K562 (cell line): ENCODE measurements around the gene PALLD. TPM values are rescaled to one million over a fixed set of nuclear protein-coding genes. Genes with fewer than 3 reads are reported as not detected.

ENCODE experiments used
- ATAC-seq: fragments of 200-7000 bp; cut with Tn5 transposase; 3 replicates; pipeline ENCODE4 v1.9.1; 2020; ENCODE audit warnings: moderate library complexity
- BruUV-seq: library from RNA; stranded (reverse); fragments of 400-500 nt; replicated peaks from 2 replicates; lab custom pipeline; 2021; lab: Mats Ljungman, UMichigan
- CTCF ChIA-PET: fragments of 300-600 bp; formaldehyde crosslinking; extraction: SDS; loops from one replicate; lab custom pipeline; 2021; ENCODE audit warnings: low intra/inter-chr PET ratio; lab: Yijun Ruan, JAX
- POLR2A ChIA-PET: fragments of 300-600, 350-650 bp; sonication (Branson Sonifier 250); formaldehyde crosslinking; extraction: SDS; loops from one replicate; lab custom pipeline; 2021; ENCODE audit warnings: antibody characterized with exemption, inconsistent platforms; lab: Yijun Ruan, JAX
- DNase-seq, 4 experiments: peaks; one replicate each; pipeline versions ENCODE4 v3.0.0 to v3.0.0-alpha.2; 2011 to 2018; ENCODE audit warnings: low spot score in 3 of 4, mixed read lengths in 3 of 4; ENCODE audit errors: extremely low read depth in 1 of 4
- FAIRE-seq: peaks from 2 replicates; lab custom pipeline; 2011; peaks lifted over from hg19 to GRCh38; lab: Jason Lieb, UNC
- H2AFZ ChIP-seq: 2 replicates; pipeline ENCODE4 v1.6.0; 2011; ENCODE audit warnings: low read depth, low read length, control low read depth, inconsistent platforms
- H3K27ac ChIP-seq: fragments of 200-600 bp; 3 replicates; pipeline ENCODE4 v1.8.0; 2011; ENCODE audit warnings: low read depth, mild to moderate bottlenecking, control low read depth, inconsistent platforms, low read length, moderate library complexity, mixed read lengths; ENCODE audit errors: extremely low read depth
- H3K27me3 ChIP-seq, 2 experiments: fragments of 300-600 bp in 1 of 2; 2 replicates in 1 of 2; 3 replicates in 1 of 2; pipeline versions ENCODE4 v1.6.0 to v1.8.0; 2011; ENCODE audit warnings: inconsistent platforms in 2 of 2, low read length in 2 of 2, mild to moderate bottlenecking in 1 of 2, mixed read lengths in 1 of 2, moderate library complexity in 1 of 2; ENCODE audit not compliant: control insufficient read depth in 2 of 2, insufficient read depth in 2 of 2
- H3K36me3 ChIP-seq: fragments of 300-600 bp; 3 replicates; pipeline ENCODE4 v1.8.0; 2011; ENCODE audit warnings: mild to moderate bottlenecking, low read length, inconsistent platforms; ENCODE audit not compliant: control insufficient read depth, insufficient read depth
- H3K4me1 ChIP-seq, 2 experiments: fragments of 200-600 bp in 1 of 2; replicated peaks in 1 of 2; 2 replicates in 1 of 2; 3 replicates in 1 of 2; pipeline versions ENCODE4 v1.5.1 to v1.8.0; 2011; ENCODE audit warnings: inconsistent platforms in 2 of 2, low read length in 2 of 2, mild to moderate bottlenecking in 1 of 2, mixed read lengths in 1 of 2, moderate library complexity in 1 of 2; ENCODE audit not compliant: control insufficient read depth in 2 of 2, insufficient read depth in 2 of 2
- H3K4me2 ChIP-seq: 2 replicates; pipeline ENCODE4 v1.6.1; 2011; ENCODE audit warnings: low read length, control low read depth, inconsistent platforms, mixed read lengths; ENCODE audit not compliant: insufficient read depth
- H3K4me3 ChIP-seq: fragments of 200-600 bp; sonication (generic), shearing (Covaris generic); 2 replicates; pipeline ENCODE4 v1.5.1; 2016; ENCODE audit warnings: control low read depth, inconsistent platforms
- H3K79me2 ChIP-seq: fragments of 200-600 bp; 3 replicates; pipeline ENCODE4 v1.8.0; 2011; ENCODE audit warnings: low read length, inconsistent platforms; ENCODE audit not compliant: control insufficient read depth, insufficient read depth
- H3K9ac ChIP-seq, 2 experiments: 2 replicates each; pipeline versions ENCODE4 v1.6.0 to v1.6.1; 2011; ENCODE audit warnings: low read depth in 2 of 2, low read length in 2 of 2, control low read depth in 1 of 2, inconsistent platforms in 1 of 2, mild to moderate bottlenecking in 1 of 2, mixed read lengths in 1 of 2; ENCODE audit not compliant: insufficient read depth in 1 of 2
- H3K9me1 ChIP-seq: one replicate; pipeline ENCODE4 v1.6.0; 2011; ENCODE audit warnings: inconsistent platforms, mild to moderate bottlenecking, low read length, moderate library complexity; ENCODE audit not compliant: control insufficient read depth, insufficient read depth
- H3K9me3 ChIP-seq: replicated peaks from 2 replicates; pipeline ENCODE4 v1.5.1; 2011; ENCODE audit warnings: low read depth, low read length, inconsistent platforms; ENCODE audit not compliant: control insufficient read depth, insufficient read depth
- H4K20me1 ChIP-seq: replicated peaks from 2 replicates; pipeline ENCODE4 v1.6.1; 2011; ENCODE audit warnings: low read length, inconsistent platforms, mixed read lengths; ENCODE audit not compliant: control insufficient read depth, insufficient read depth
- CEBPB ChIP-seq: fragments of 450-650 bp; IDR thresholded peaks from 2 replicates; pipeline ENCODE4 v1.6.1; 2016; ENCODE audit warnings: missing genetic modification characterization, missing compliant biosample characterization
- CUX1 ChIP-seq: fragments of 200-800 bp; sonication (Bioruptor generic); IDR thresholded peaks from 2 replicates; pipeline ENCODE4 v1.6.1; 2016; ENCODE audit warnings: missing genetic modification characterization, missing compliant biosample characterization
- E2F3 ChIP-seq: fragments of 250-450 bp; sonication (Bioruptor Pico); IDR thresholded peaks from 2 replicates; pipeline ENCODE4 v1.4.0; 2020; ENCODE audit warnings: mild to moderate bottlenecking
- HCFC1 ChIP-seq: IDR thresholded peaks from 2 replicates; pipeline ENCODE4 v1.6.1; 2012; ENCODE audit warnings: low read depth, low read length, improper control_type of control experiment
- MBD2 ChIP-seq: sonication (generic); IDR thresholded peaks from 2 replicates; pipeline ENCODE4 v1.6.1; 2016; ENCODE audit warnings: low read depth, borderline replicate concordance
- NCOA1 ChIP-seq: fragments of 450-650 bp; IDR thresholded peaks from 2 replicates; pipeline ENCODE4 v1.6.1; 2016; ENCODE audit warnings: low read depth
- NFATC3 ChIP-seq: fragments of 450-650 bp; IDR thresholded peaks from 2 replicates; pipeline ENCODE4 v1.6.1; 2017; ENCODE audit warnings: mild to moderate bottlenecking
- PTRF ChIP-seq: fragments of 450-650 bp; IDR thresholded peaks from 2 replicates; pipeline ENCODE4 v1.6.1; 2016; ENCODE audit warnings: mild to moderate bottlenecking, missing genetic modification characterization, missing compliant biosample characterization
- RUNX1 ChIP-seq: sonication (generic); IDR thresholded peaks from 2 replicates; pipeline ENCODE4 v1.6.1; 2016; ENCODE audit warnings: antibody characterized with exemption, low read depth
- SIN3A ChIP-seq, 2 experiments: fragments of 150-350 bp in 1 of 2; IDR thresholded peaks; 2 replicates each; pipeline ENCODE4 v1.6.1; 2011 to 2016; ENCODE audit warnings: borderline replicate concordance in 2 of 2, low read depth in 2 of 2, low read length in 2 of 2, mild to moderate bottlenecking in 2 of 2, moderate library complexity in 2 of 2; ENCODE audit not compliant: control insufficient read depth in 1 of 2
- SP1 ChIP-seq: sonication (generic); formaldehyde crosslinking; IDR thresholded peaks from 2 replicates; pipeline ENCODE4 v1.8.1; 2022; ENCODE audit warnings: mild to moderate bottlenecking, missing genetic modification reagents
- USF1 ChIP-seq: sonication (generic); formaldehyde crosslinking; IDR thresholded peaks from 2 replicates; pipeline ENCODE4 v1.9.0; 2022; ENCODE audit warnings: mild to moderate bottlenecking, missing genetic modification reagents
- ZC3H11A ChIP-seq: IDR thresholded peaks from 2 replicates; pipeline ENCODE4 v1.6.1; 2012; ENCODE audit warnings: low read depth, low read length, improper control_type of control experiment
- ZNF121 ChIP-seq: sonication (generic); formaldehyde crosslinking; conservative IDR thresholded peaks from 2 replicates; pipeline ENCODE4 v1.8.0; 2022; ENCODE audit warnings: missing genetic modification reagents
- ZNF263 ChIP-seq: sonication (generic); formaldehyde crosslinking; IDR thresholded peaks from 2 replicates; pipeline ENCODE4 v1.8.0; 2022; ENCODE audit warnings: mild to moderate bottlenecking, missing genetic modification reagents, borderline replicate concordance
- ZNF398 ChIP-seq: fragments of 250-450 bp; sonication (Bioruptor Pico); IDR thresholded peaks from 2 replicates; pipeline ENCODE4 v1.8.0; 2021; ENCODE audit warnings: moderate library complexity, mild to moderate bottlenecking, inconsistent platforms
- ZNF707 ChIP-seq: fragments of 250-450 bp; sonication (Bioruptor Pico); conservative IDR thresholded peaks from 2 replicates; pipeline ENCODE4 v1.8.0; 2022; ENCODE audit warnings: inconsistent platforms, mild to moderate bottlenecking, moderate library complexity
- WGBS: fragments of 100-300 bp; shearing (Covaris generic); methylation state at CpG from one replicate; pipeline ENCODE4 v1.1.6; 2016; ENCODE audit warnings: low coverage, mixed read lengths; ENCODE audit not compliant: insufficient coverage; ENCODE audit errors: missing lambda C conversion rate; 5-methylcytosine and 5-hydroxymethylcytosine counted together
- in situ Hi-C: fragments of 300-500 bp; cut with MboI; formaldehyde crosslinking; loops from 4 replicates; pipeline ENCODE4 v1.15.0; 2018; ENCODE audit warnings: inconsistent platforms, mixed read lengths
- intact Hi-C: fragments of 100-400 bp; cut with micrococcal nuclease; formaldehyde crosslinking; loops from 2 replicates; pipeline ENCODE4 v1.14.2; 2022
- polyA plus RNA-seq, 8 experiments: library from polyadenylated mRNA; depleted of rRNA in 4 of 8; stranded (reverse) in 5 of 8; unstranded in 3 of 8; fragments of >200 nt; fragmentation: Nextera tagmentation in 2 of 8; fragmentation: Illumina TruSeq in 1 of 8; extraction: Ambion mirVana in 2 of 8; extraction: Trizol in 1 of 8; gene quantifications; 2 replicates each; pipeline versions ENCODE4 v1.2.1 to v1.2.3, GENCODE V29; 2011 to 2014; ENCODE audit warnings: inconsistent platforms in 1 of 8, missing spikeins in 1 of 8
- total RNA-seq, 7 experiments: library from RNA; depleted of rRNA in 6 of 7; stranded (reverse); fragments of >200 nt in 6 of 7; fragmentation: Illumina TruSeq in 2 of 7; extraction: Trizol in 2 of 7; gene quantifications; 2 replicates each; pipeline versions ENCODE4 v1.2.1 to v1.2.3, GENCODE V29; 2011 to 2021; ENCODE audit warnings: low replicate concordance in 1 of 7

The PALLD gene
- total and polyA plus RNA-seq, 9 of the 15 experiments (the other 6 are each of a cell fraction or from before 2014, with no cell fraction given): 0.01 to 0.35 (median 0.06) TPM; not detected in 3

- Histone ChIP-seq H3K9ac (no peak overlapping the region), H3K36me3 (no peaks in the 10 kb centered on the region), H3K9me1 (no peaks in the 10 kb centered on the region), H3K27me3 (peaks cover 0 to 5% of the 10 kb centered on the region in 2 experiments; a peak in 1 of 5 replicates), H3K4me2 (no peak overlapping the region), H4K20me1 (no peaks in the 10 kb centered on the region), H3K79me2 (no peaks in the 10 kb centered on the region), H3K4me3 (no peak overlapping the region), H3K27ac (no peak overlapping the region), H2AFZ (no peak overlapping the region), H3K9me3 (no peaks in the 10 kb centered on the region), H3K4me1 (no peaks in the 10 kb centered on the region)
- intact Hi-C loops (no loop called here), in situ Hi-C loops (no loop called here)
- POLR2A ChIA-PET: no interaction called here
- ATAC-seq (no peak), DNase-seq (no peak), FAIRE-seq (no peak)
- CTCF ChIA-PET: no interaction called here
- 0% methylated on average over 5 of the region's 5 CpGs for WGBS
- no TSS peak for BruUV-seq
- TF ChIP-seq PTRF (tag) (no peak), ZNF263 (CRISPR knock-in tag) (no peak), ZNF398 (CRISPR knock-in tag) (no peak), RUNX1 (no peak), ZNF121 (CRISPR knock-in tag) (no peak), ZNF707 (CRISPR knock-in tag) (no peak), MBD2 (no peak), HCFC1 (no peak), NCOA1 (no peak), SIN3A (IDR thresholded peaks at IDR 0.05; ENCODE audit: borderline replicate concordance in 2 of 2, control insufficient read depth in 1 of 2, low read depth in 2 of 2, low read length in 2 of 2) (no peak), NFATC3 (no peak), CUX1 (CRISPR knock-in tag) (no peak), CEBPB (tag) (no peak), ZC3H11A (no peak), E2F3 (CRISPR knock-in tag) (no peak), SP1 (CRISPR knock-in tag) (no peak), USF1 (CRISPR knock-in tag) (no peak)
These were observed 294.5 kb downstream of the PALLD start for GRCh38 chr4:168791376-168791775.
